H1 (cell line): Measurements from ENCODE around the gene RNF151. TPM values are rescaled to one million over a fixed set of nuclear protein-coding genes. Genes with fewer than 3 reads are reported as not detected.

Source experiments
- CTCF ChIA-PET: fragments of 300-600 bp; sonication (Branson Sonifier 250); formaldehyde crosslinking; loops from one replicate; lab custom pipeline; 2021; ENCODE audit not compliant: partially characterized antibody; lab: Charles Lee
- POLR2A ChIA-PET: fragments of 300-600 bp; sonication (Branson Sonifier 250); formaldehyde crosslinking; loops from one replicate; lab custom pipeline; 2021; ENCODE audit warnings: inconsistent platforms; ENCODE audit not compliant: partially characterized antibody; lab: Charles Lee
- DNase-seq, 2 experiments: peaks; one replicate each; pipeline versions ENCODE4 v3.0.0 to v3.0.0-alpha.2; 2010 to 2022; ENCODE audit warnings: low spot score in 2 of 2, low read depth in 1 of 2, mixed read lengths in 1 of 2
- FAIRE-seq: peaks from 2 replicates; lab custom pipeline; 2011; peaks lifted over from hg19 to GRCh38; lab: Jason Lieb, UNC
- H2AFZ ChIP-seq: 2 replicates; pipeline ENCODE4 v1.8.1; 2012; ENCODE audit warnings: low read length, inconsistent platforms
- H2AK5ac ChIP-seq: 2 replicates; pipeline ENCODE4 v1.6.1; 2013; ENCODE audit warnings: low read depth, low read length
- H2BK120ac ChIP-seq: replicated peaks from 2 replicates; pipeline ENCODE3; 2013; ENCODE audit warnings: low read depth, low read length, inconsistent platforms
- H2BK12ac ChIP-seq: 2 replicates; pipeline ENCODE4 v1.6.1; 2013; ENCODE audit warnings: low read depth, low read length
- H2BK15ac ChIP-seq: 2 replicates; pipeline ENCODE4 v1.6.1; 2013; ENCODE audit warnings: low read length
- H2BK20ac ChIP-seq: 2 replicates; pipeline ENCODE4 v1.6.1; 2013; ENCODE audit warnings: low read length
- H2BK5ac ChIP-seq: 2 replicates; pipeline ENCODE4 v1.6.1; 2013; ENCODE audit warnings: low read depth, low read length
- H3K14ac ChIP-seq: 2 replicates; pipeline ENCODE4 v1.6.1; 2013; ENCODE audit warnings: inconsistent platforms; ENCODE audit not compliant: insufficient read length
- H3K18ac ChIP-seq: 2 replicates; pipeline ENCODE4 v1.6.1; 2013; ENCODE audit warnings: low read length; ENCODE audit errors: extremely low read depth
- H3K23ac ChIP-seq: 2 replicates; pipeline ENCODE4 v1.6.1; 2013; ENCODE audit warnings: inconsistent platforms; ENCODE audit not compliant: insufficient read length
- H3K23me2 ChIP-seq: 2 replicates; pipeline ENCODE4 v1.6.1; 2013; ENCODE audit warnings: low read depth, low read length
- H3K27ac ChIP-seq: 2 replicates; pipeline ENCODE4 v1.6.1; 2011; ENCODE audit warnings: low read depth, low read length, inconsistent platforms
- H3K27me3 ChIP-seq, 4 experiments: replicated peaks in 1 of 4; 1 replicate in 1 of 4; 2 replicates in 3 of 4; pipeline versions ENCODE4 v1.6.1 to v1.8.1; 2011 to 2013; ENCODE audit warnings: low read length in 3 of 4, mild to moderate bottlenecking in 3 of 4, inconsistent platforms in 2 of 4, mixed read lengths in 2 of 4, moderate library complexity in 1 of 4; ENCODE audit not compliant: control insufficient read depth in 3 of 4, insufficient read depth in 3 of 4; ENCODE audit errors: extremely low read depth in 1 of 4
- H3K36me3 ChIP-seq, 4 experiments: 2 replicates each; pipeline versions ENCODE4 v1.6.1 to v1.8.1; 2011 to 2013; ENCODE audit warnings: mild to moderate bottlenecking in 4 of 4, low read length in 3 of 4, moderate library complexity in 2 of 4, control low read depth in 1 of 4, inconsistent platforms in 1 of 4; ENCODE audit not compliant: insufficient read depth in 4 of 4, control insufficient read depth in 2 of 4
- H3K4ac ChIP-seq: replicated peaks from 2 replicates; pipeline ENCODE3; 2013; ENCODE audit warnings: low read length, low read depth, mixed read lengths, inconsistent platforms; ENCODE audit not compliant: insufficient read length
- H3K4me1 ChIP-seq, 4 experiments: replicated peaks in 1 of 4; 1 replicate in 1 of 4; 2 replicates in 3 of 4; pipeline versions ENCODE4 v1.6.1 to v1.8.1; 2011 to 2013; ENCODE audit warnings: low read length in 3 of 4, inconsistent platforms in 2 of 4, mixed read lengths in 1 of 4; ENCODE audit not compliant: insufficient read depth in 4 of 4, control insufficient read depth in 3 of 4
- H3K4me2 ChIP-seq, 2 experiments: 2 replicates each; pipeline versions ENCODE4 v1.6.1 to v1.8.1; 2011 to 2013; ENCODE audit warnings: low read depth in 2 of 2, low read length in 2 of 2, control low read depth in 1 of 2, inconsistent platforms in 1 of 2, mild to moderate bottlenecking in 1 of 2; ENCODE audit not compliant: insufficient read depth in 1 of 2
- H3K4me3 ChIP-seq, 4 experiments: fragments of 200-600, 300-600 bp in 1 of 4; sonication (generic), shearing (Covaris generic), sonication (Bioruptor Twin) in 1 of 4; 2 replicates each; pipeline versions ENCODE4 v1.5.1 to v1.8.1; 2011 to 2016; ENCODE audit warnings: low read length in 4 of 4, low read depth in 3 of 4, control low read depth in 2 of 4, inconsistent platforms in 2 of 4, mild to moderate bottlenecking in 2 of 4, mixed read lengths in 1 of 4, moderate library complexity in 1 of 4; ENCODE audit not compliant: insufficient read depth in 2 of 4; ENCODE audit errors: extremely low read depth in 1 of 4
- H3K56ac ChIP-seq: replicated peaks from 2 replicates; pipeline ENCODE3; 2013; ENCODE audit warnings: low read depth, mild to moderate bottlenecking, mixed read lengths, low read length, inconsistent platforms; ENCODE audit not compliant: insufficient read length
- H3K79me1 ChIP-seq: 2 replicates; pipeline ENCODE4 v1.6.1; 2013; ENCODE audit warnings: low read depth, low read length, control low read depth
- H3K79me2 ChIP-seq, 2 experiments: 2 replicates each; pipeline versions ENCODE4 v1.6.1 to v1.8.1; 2012 to 2013; ENCODE audit warnings: low read length in 2 of 2, mild to moderate bottlenecking in 2 of 2, inconsistent platforms in 1 of 2; ENCODE audit not compliant: insufficient read depth in 2 of 2, control insufficient read depth in 1 of 2
- H3K9ac ChIP-seq, 4 experiments: replicated peaks in 1 of 4; 1 replicate in 1 of 4; 2 replicates in 3 of 4; pipeline versions ENCODE4 v1.6.1 to v1.8.1; 2011 to 2013; ENCODE audit warnings: low read depth in 3 of 4, low read length in 3 of 4, control low read depth in 2 of 4, mild to moderate bottlenecking in 2 of 4, moderate library complexity in 2 of 4, inconsistent platforms in 1 of 4; ENCODE audit errors: extremely low read depth in 1 of 4
- H3K9me3 ChIP-seq, 2 experiments: 2 replicates each; pipeline versions ENCODE4 v1.6.1 to v1.8.1; 2012 to 2013; ENCODE audit warnings: mild to moderate bottlenecking in 2 of 2, moderate library complexity in 2 of 2, control low read depth in 1 of 2, inconsistent platforms in 1 of 2, low read depth in 1 of 2, low read length in 1 of 2, mixed read lengths in 1 of 2; ENCODE audit not compliant: insufficient read depth in 2 of 2
- H4K20me1 ChIP-seq, 2 experiments: replicated peaks in 1 of 2; 2 replicates each; pipeline versions ENCODE3 to v1.8.1; 2011 to 2013; ENCODE audit warnings: inconsistent platforms in 2 of 2, low read length in 2 of 2, mild to moderate bottlenecking in 1 of 2; ENCODE audit not compliant: insufficient read depth in 2 of 2, control insufficient read depth in 1 of 2
- H4K5ac ChIP-seq: 2 replicates; pipeline ENCODE4 v1.6.1; 2013; ENCODE audit warnings: low read length, low read depth, mixed read lengths, inconsistent platforms; ENCODE audit not compliant: insufficient read length
- H4K8ac ChIP-seq: 2 replicates; pipeline ENCODE4 v1.8.0; 2013; ENCODE audit warnings: mild to moderate bottlenecking, moderate library complexity, low read length, inconsistent platforms; ENCODE audit not compliant: insufficient read depth; ENCODE audit errors: extremely low read depth
- H4K91ac ChIP-seq: replicated peaks from 2 replicates; pipeline ENCODE3; 2013; ENCODE audit warnings: low read length, mixed read lengths, inconsistent platforms; ENCODE audit not compliant: insufficient read length
- BCL11A ChIP-seq, 2 experiments: IDR thresholded peaks; one replicate each; pipeline ENCODE4 v1.6.1; 2011; ENCODE audit warnings: low read depth in 2 of 2, low read length in 2 of 2, mild to moderate bottlenecking in 2 of 2
- CBX5 ChIP-seq: fragments of 300-800, 300-1000 bp; sonication (generic); IDR thresholded peaks from 2 replicates; pipeline ENCODE4 v1.7.1; 2016; ENCODE audit warnings: antibody characterized with exemption, low read length, low read depth
- CREB1 ChIP-seq: IDR thresholded peaks from 2 replicates; pipeline ENCODE4 v1.6.1; 2012; ENCODE audit warnings: inconsistent platforms
- GABPA ChIP-seq: IDR thresholded peaks from 2 replicates; pipeline ENCODE4 v1.6.1; 2011; ENCODE audit warnings: mild to moderate bottlenecking, low read length, moderate library complexity, borderline replicate concordance; ENCODE audit not compliant: insufficient read depth
- POLR2A ChIP-seq, 2 experiments: IDR thresholded peaks; 1 replicate in 1 of 2; 2 replicates in 1 of 2; pipeline ENCODE4 v1.6.1; 2011; ENCODE audit warnings: low read depth in 2 of 2, low read length in 2 of 2, mild to moderate bottlenecking in 2 of 2; ENCODE audit errors: control extremely low read depth in 1 of 2
- POLR2AphosphoS5 ChIP-seq: IDR thresholded peaks from 2 replicates; pipeline ENCODE4 v1.6.1; 2011; ENCODE audit warnings: low read depth, low read length
- SIN3A ChIP-seq, 2 experiments: IDR thresholded peaks in 1 of 2; conservative IDR thresholded peaks in 1 of 2; 2 replicates each; pipeline ENCODE4 v1.6.1; 2011 to 2012; ENCODE audit warnings: low read length in 2 of 2, improper control_type of control experiment in 1 of 2, low read depth in 1 of 2, mild to moderate bottlenecking in 1 of 2
- SIX5 ChIP-seq: IDR thresholded peaks from 2 replicates; pipeline ENCODE4 v1.6.1; 2011; ENCODE audit warnings: mild to moderate bottlenecking, low read depth, low read length
- TAF1 ChIP-seq: IDR thresholded peaks from 2 replicates; pipeline ENCODE4 v1.6.1; 2011; ENCODE audit warnings: mild to moderate bottlenecking, low read depth, low read length
- TAF7 ChIP-seq: optimal IDR thresholded peaks from 2 replicates; pipeline ENCODE3; 2011; ENCODE audit warnings: low read depth, mild to moderate bottlenecking, inconsistent platforms, low read length, moderate library complexity, borderline replicate concordance
- WGBS, 2 experiments: shearing (Covaris generic) in 1 of 2; methylation state at CpG; one replicate each; pipeline versions ENCODE4 v1.1.6 to v1.1.7; 2013 to 2015; ENCODE audit warnings: low lambda C conversion rate in 2 of 2, mixed read lengths in 2 of 2, inconsistent platforms in 1 of 2, low coverage in 1 of 2, missing lambda C conversion rate in 1 of 2; ENCODE audit not compliant: insufficient replicate concordance in 2 of 2, insufficient coverage in 1 of 2, insufficient read length in 1 of 2; ENCODE audit errors: extremely low coverage in 1 of 2, missing lambda C conversion rate in 1 of 2; 5-methylcytosine and 5-hydroxymethylcytosine counted together
- polyA plus RNA-seq, 7 experiments: library from polyadenylated mRNA; depleted of rRNA in 3 of 7; stranded (reverse) in 5 of 7; unstranded in 2 of 7; fragments of >200 nt in 5 of 7; fragments of 200-250 nt in 2 of 7; gene quantifications; 1 replicate in 5 of 7; 2 replicates in 1 of 7; 4 replicates in 1 of 7; pipeline versions ENCODE4 v1.2.1 to v1.2.3, GENCODE V29; 2011 to 2013; ENCODE audit warnings: missing spikeins in 2 of 7, mixed read lengths in 2 of 7
- total RNA-seq: library from RNA; stranded (reverse); fragmentation: NEBNext Ultra II Directional; extraction: Animal tissue kit (Norgen Biotek cat#: 25700); gene quantifications from 2 replicates; pipeline ENCODE4 v1.2.1, GENCODE V29; 2021
- TF ChIP-seq, protein P1 (sequence below): IDR thresholded peaks from 2 replicates; pipeline ENCODE4 v1.6.1; 2012; ENCODE audit warnings: inconsistent platforms

Gene RNF151
- total and polyA plus RNA-seq, 2 of the 8 experiments (the other 6 are each of a cell fraction or from before 2014, with no cell fraction given): not detected

DNA sequence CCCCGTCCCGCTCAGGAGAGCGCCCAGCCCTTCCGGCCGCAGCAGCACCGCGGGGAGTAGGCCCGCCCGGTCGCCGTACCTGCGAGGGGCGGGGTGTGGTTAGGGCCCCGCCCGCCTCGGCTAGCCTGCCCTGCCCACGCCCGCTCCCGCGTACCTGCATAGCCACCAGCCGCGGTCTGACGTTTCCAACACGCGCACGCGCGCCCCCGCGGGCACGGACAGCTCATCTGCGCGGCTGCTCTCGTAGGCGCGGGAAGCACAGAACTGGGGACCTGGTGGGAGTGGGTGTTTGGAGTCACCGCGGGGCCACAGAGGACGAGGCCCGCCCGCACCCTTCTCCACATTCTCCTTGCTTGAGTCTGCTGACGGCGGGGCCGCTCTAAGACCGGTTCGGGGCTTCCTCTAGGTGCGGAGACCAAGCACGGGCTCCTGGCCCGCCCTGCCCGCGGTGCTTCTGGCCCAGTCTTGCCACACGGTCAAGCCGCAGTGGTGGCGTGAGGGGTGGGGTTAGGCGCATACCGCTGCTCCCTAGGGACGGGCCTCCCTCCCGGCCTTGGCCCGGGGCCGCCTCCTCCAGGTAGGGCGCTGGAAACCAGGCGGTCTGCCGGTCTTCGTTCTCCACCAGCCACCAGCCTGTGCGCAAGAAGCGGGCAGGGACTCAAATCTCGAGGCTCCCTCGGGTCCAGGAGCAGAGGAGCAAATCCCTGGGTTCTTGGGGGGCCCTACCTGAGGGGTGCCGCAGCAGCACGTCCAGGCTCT, 12.8 kb downstream of the RNF151 start:
- Histone ChIP-seq H3K23me2 (peaks cover 22% of the 10 kb centered on the region), H3K4me2 (peak overlapping the region; percentile 87 to 91), H4K20me1 (peaks cover 2 to 22% of the 10 kb centered on the region in 2 experiments), H3K79me1 (no peaks in the 10 kb centered on the region), H4K91ac (peak overlapping the region; percentile 55), H3K23ac (no peak overlapping the region), H4K5ac (peak overlapping the region; percentile 64), H3K9ac (peak overlapping the region in 1 of 4 experiments; percentile 22; a peak in 4 of 7 replicates), H3K56ac (no peak overlapping the region), H2BK20ac (no peak overlapping the region), H4K8ac (peak overlapping the region; percentile 83), H2BK15ac (no peak overlapping the region), H3K9me3 (no peaks in the 10 kb centered on the region), H3K14ac (no peak overlapping the region), H3K4me1 (peaks cover 3 to 30% (median 25%) of the 10 kb centered on the region in 4 experiments), H3K4me3 (peak overlapping the region; percentile 31 to 61 (median 38)), H2BK120ac (no peak overlapping the region), H2AK5ac (0 out of 2 replicates have a peak overlapping the region, but pooled peaks have one; percentile 13), H3K27ac (no peak overlapping the region), H3K79me2 (0 out of 4 replicates have a peak, but pooled peaks cover 0 to under 1% of the 10 kb centered on the region in 2 experiments), H2BK12ac (0 out of 2 replicates have a peak overlapping the region, but pooled peaks have one; percentile 60), H3K36me3 (peaks cover 11 to 32% (median 20%) of the 10 kb centered on the region in 4 experiments; a peak in 7 of 8 replicates), H2BK5ac (peak overlapping the region; percentile 60; the same call in 1 of the 2 replicates), H3K4ac (peak overlapping the region; percentile 78), H2AFZ (no peak overlapping the region), H3K18ac (peak overlapping the region; percentile 78), H3K27me3 (peaks cover 8 to 40% (median 39%) of the 10 kb centered on the region in 4 experiments; a peak in 6 of 7 replicates)
- POLR2A ChIA-PET: interaction anchor here (0.8 to 28.2 kb wide), 17 partner anchors 8 to 175 kb away, joined by 3 to 736 read pairs (median 4); partner anchors contain the start of genes MSRB1, NDUFB10, RNF151 and RPS2
- peak in 1 of 2 experiments; percentile 87 for DNase-seq
- CTCF ChIA-PET: interaction anchor here (0.5 to 1.5 kb wide), 2 partner anchors 25 to 52 kb away, joined by 3 to 4 read pairs; no protein-coding TSS in a partner anchor
- no peak for FAIRE-seq
- 9% methylated on average over 33 of the region's 70 CpGs; no CpG with 5 or more reads in 1 of the 2 experiments for WGBS, 2 experiments
- TF ChIP-seq, protein P1, sequence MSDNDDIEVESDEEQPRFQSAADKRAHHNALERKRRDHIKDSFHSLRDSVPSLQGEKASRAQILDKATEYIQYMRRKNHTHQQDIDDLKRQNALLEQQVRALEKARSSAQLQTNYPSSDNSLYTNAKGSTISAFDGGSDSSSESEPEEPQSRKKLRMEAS: peak; percentile 36; the same call in 1 of the 2 replicates
- TF ChIP-seq POLR2AphosphoS5 (no peak; the same call in none of the 2 replicates), BCL11A (IDR thresholded peaks at IDR 0.05; ENCODE audit: low read depth in 2 of 2, low read length in 2 of 2) (no peak), TAF7 (peak; percentile 14), TAF1 (peak; percentile 26; the same call in 1 of the 2 replicates), CREB1 (peak; percentile 58), GABPA (peak; percentile 56; the same call in 1 of the 2 replicates), SIN3A (conservative IDR thresholded peaks at IDR 0.05 in 1 of 2, IDR thresholded peaks at IDR 0.05 in 1 of 2; ENCODE audit: low read depth in 1 of 2, low read length in 2 of 2) (no peak), CBX5 (no peak), SIX5 (no peak), POLR2A (IDR thresholded peaks at IDR 0.05; ENCODE audit: control extremely low read depth in 1 of 2, low read depth in 2 of 2, low read length in 2 of 2) (peak in 1 of 2 experiments; percentile 22; a peak in 1 of 3 replicates)
